ENCODE results near the gene TMEM242. TPM values are rescaled to one million over a fixed set of nuclear protein-coding genes. Genes with fewer than 3 reads are reported as not detected.

The TMEM242 gene
- polyA plus RNA-seq, 1 of the 3 experiments (the other 2 are of a cell fraction), result 7.4 TPM

- CTCF ChIA-PET, result interaction anchor here (1.0 to 2.6 kb wide), 2 partner anchors 31 to 209 kb away, joined by 3 to 7 read pairs; no protein-coding TSS in a partner anchor
- no peaks in the 10 kb centered on the region for H3K9me3 ChIP-seq
- H2AFZ ChIP-seq (ENCODE audit: low read depth), result no peak overlapping the region
- no peaks in the 10 kb centered on the region for H3K36me3 ChIP-seq (replicated peaks in 1 of 2; ENCODE audit: control insufficient read depth in 1 of 2, insufficient read depth in 2 of 2, low read length in 1 of 2)
- no peaks in the 10 kb centered on the region for H3K79me2 ChIP-seq (ENCODE audit: insufficient read depth)
- no peaks in the 10 kb centered on the region for H3K9me2 ChIP-seq
- no peak overlapping the region for H3K4me3 ChIP-seq (ENCODE audit: low read depth in 2 of 2, low read length in 1 of 2)
- no peak overlapping the region for H3K9ac ChIP-seq
- TF ChIP-seq EP300 (IDR thresholded peaks at IDR 0.05; ENCODE audit: borderline replicate concordance in 1 of 2, low read depth in 1 of 2, low read length in 1 of 2), result no peak
- no peak for TF ChIP-seq SIN3A (IDR thresholded peaks at IDR 0.05; ENCODE audit: borderline replicate concordance, low read depth, low read length)
- no peak for TF ChIP-seq RXRA (IDR thresholded peaks at IDR 0.05; ENCODE audit: borderline replicate concordance, low read depth)
- TF ChIP-seq MXI1 (IDR thresholded peaks at IDR 0.05; ENCODE audit: low read depth, low read length), result no peak
- TF ChIP-seq EZH2phosphoT487 (IDR thresholded peaks at IDR 0.05; ENCODE audit: borderline replicate concordance, low read depth), result no peak
- no peak for TF ChIP-seq SMC3 (IDR thresholded peaks at IDR 0.05; ENCODE audit: low read depth, low read length)
- TF ChIP-seq FOXJ3 (CRISPR knock-in tag; IDR thresholded peaks at IDR 0.05), result no peak
- TF ChIP-seq IRF3 (IDR thresholded peaks at IDR 0.05; ENCODE audit: low read depth, low read length), result no peak
- no peak overlapping the region for H3K4me2 ChIP-seq
- H4K20me1 ChIP-seq (ENCODE audit: insufficient read depth), result no peaks in the 10 kb centered on the region
- POLR2A ChIA-PET, result no interaction called here
- no peaks in the 10 kb centered on the region for H3F3A ChIP-seq (replicated peaks; ENCODE audit: insufficient read depth)
- WGBS (ENCODE audit: low lambda C conversion rate), result 69% methylated on average over 4 of the region's 4 CpGs
- H3K4me1 ChIP-seq (ENCODE audit: control insufficient read depth in 1 of 2, insufficient read depth in 2 of 2, low read depth in 1 of 2, low read length in 1 of 2), result peaks cover 0 to 9% of the 10 kb centered on the region in 2 experiments; a peak in 1 of 4 replicates
- H3K27me3 ChIP-seq (ENCODE audit: insufficient read depth), result no peaks in the 10 kb centered on the region
- no peak overlapping the region for H3K27ac ChIP-seq (ENCODE audit: low read depth in 2 of 2, low read length in 1 of 2)
- DNase-seq, result no peak
Measured at GRCh38 chr6:157244175-157244574, 79.1 kb downstream of the TMEM242 start.

- Histone ChIP-seq H3K4me1 (ENCODE audit: control insufficient read depth in 1 of 2, insufficient read depth in 2 of 2, low read depth in 1 of 2, low read length in 1 of 2) (peaks cover 0 to 9% of the 10 kb centered on the region in 2 experiments; a peak in 1 of 4 replicates), H3F3A (replicated peaks; ENCODE audit: insufficient read depth) (no peaks in the 10 kb centered on the region), H3K27me3 (ENCODE audit: insufficient read depth) (no peaks in the 10 kb centered on the region), H3K9me3 (no peaks in the 10 kb centered on the region), H3K79me2 (ENCODE audit: insufficient read depth) (no peaks in the 10 kb centered on the region), H3K36me3 (replicated peaks in 1 of 2; ENCODE audit: control insufficient read depth in 1 of 2, insufficient read depth in 2 of 2, low read length in 1 of 2) (no peaks in the 10 kb centered on the region), H2AFZ (ENCODE audit: low read depth) (no peak overlapping the region), H3K9me2 (no peaks in the 10 kb centered on the region), H3K4me3 (ENCODE audit: low read depth in 2 of 2, low read length in 1 of 2) (no peak overlapping the region), H3K9ac (no peak overlapping the region), H3K27ac (ENCODE audit: low read depth in 2 of 2, low read length in 1 of 2) (no peak overlapping the region), H4K20me1 (ENCODE audit: insufficient read depth) (no peaks in the 10 kb centered on the region), H3K4me2 (no peak overlapping the region)
- DNase-seq, result no peak
- POLR2A ChIA-PET, result no interaction called here
- WGBS (ENCODE audit: low lambda C conversion rate), result 81% methylated on average over 5 of the region's 6 CpGs
- TF ChIP-seq EP300 (IDR thresholded peaks at IDR 0.05; ENCODE audit: borderline replicate concordance in 1 of 2, low read depth in 1 of 2, low read length in 1 of 2) (no peak), TCF12 (IDR thresholded peaks at IDR 0.05) (no peak), YY1 (IDR thresholded peaks at IDR 0.05; ENCODE audit: low read depth) (no peak), SMC3 (IDR thresholded peaks at IDR 0.05; ENCODE audit: low read depth, low read length) (no peak), TAF1 (IDR thresholded peaks at IDR 0.05; ENCODE audit: borderline replicate concordance, low read depth, low read length) (no peak), GABPA (IDR thresholded peaks at IDR 0.05; ENCODE audit: low read depth) (no peak), NFIC (IDR thresholded peaks at IDR 0.05; ENCODE audit: borderline replicate concordance) (no peak), RCOR1 (IDR thresholded peaks at IDR 0.05; ENCODE audit: low read length) (no peak)
- CTCF ChIA-PET, result interaction anchor here (1.2 to 2.6 kb wide), 2 partner anchors 15 to 32 kb away, joined by 3 to 7 read pairs; no protein-coding TSS in a partner anchor
Measured at GRCh38 chr6:157242791-157243190, 80.5 kb downstream of the TMEM242 start.
